GM12875 (cell line): ENCODE results near the gene CLEC4G.

Experiments used
- H3K4me3 ChIP-seq: one replicate; pipeline ENCODE4 v1.5.1; 2011; ENCODE audit warnings: low read depth, low read length, control low read depth
- TF ChIP-seq, protein P1 (sequence below): IDR thresholded peaks from 2 replicates; pipeline ENCODE4 v1.5.1; 2011; ENCODE audit warnings: low read depth, mild to moderate bottlenecking, control low read depth, inconsistent platforms, low read length, moderate library complexity, borderline replicate concordance; ENCODE audit not compliant: insufficient read depth

CLEC4G gene

DNA sequence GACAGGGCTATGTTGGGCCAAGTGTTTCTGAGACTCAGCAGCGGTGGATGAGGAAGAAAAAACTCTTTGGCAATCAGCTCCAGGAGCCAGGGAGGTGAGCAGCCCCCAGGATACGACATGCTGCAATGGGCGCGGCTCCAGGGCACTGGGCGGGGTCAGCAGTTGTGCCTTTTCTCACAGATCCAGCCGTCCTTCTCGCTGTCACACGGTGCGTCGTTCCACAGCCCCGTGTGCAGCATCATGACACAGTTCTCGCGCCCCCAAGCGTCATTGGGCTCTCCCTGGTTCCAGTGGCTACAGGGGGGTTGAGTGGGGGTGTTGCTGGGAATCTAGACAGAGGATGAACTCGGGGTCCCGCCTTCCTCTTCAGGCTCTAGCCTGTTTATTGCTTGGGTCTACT lies 2.7 kb downstream of the CLEC4G start:
- H3K4me3 ChIP-seq = no peak overlapping the region
- TF ChIP-seq, protein P1, sequence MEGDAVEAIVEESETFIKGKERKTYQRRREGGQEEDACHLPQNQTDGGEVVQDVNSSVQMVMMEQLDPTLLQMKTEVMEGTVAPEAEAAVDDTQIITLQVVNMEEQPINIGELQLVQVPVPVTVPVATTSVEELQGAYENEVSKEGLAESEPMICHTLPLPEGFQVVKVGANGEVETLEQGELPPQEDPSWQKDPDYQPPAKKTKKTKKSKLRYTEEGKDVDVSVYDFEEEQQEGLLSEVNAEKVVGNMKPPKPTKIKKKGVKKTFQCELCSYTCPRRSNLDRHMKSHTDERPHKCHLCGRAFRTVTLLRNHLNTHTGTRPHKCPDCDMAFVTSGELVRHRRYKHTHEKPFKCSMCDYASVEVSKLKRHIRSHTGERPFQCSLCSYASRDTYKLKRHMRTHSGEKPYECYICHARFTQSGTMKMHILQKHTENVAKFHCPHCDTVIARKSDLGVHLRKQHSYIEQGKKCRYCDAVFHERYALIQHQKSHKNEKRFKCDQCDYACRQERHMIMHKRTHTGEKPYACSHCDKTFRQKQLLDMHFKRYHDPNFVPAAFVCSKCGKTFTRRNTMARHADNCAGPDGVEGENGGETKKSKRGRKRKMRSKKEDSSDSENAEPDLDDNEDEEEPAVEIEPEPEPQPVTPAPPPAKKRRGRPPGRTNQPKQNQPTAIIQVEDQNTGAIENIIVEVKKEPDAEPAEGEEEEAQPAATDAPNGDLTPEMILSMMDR = no peak

DNA sequence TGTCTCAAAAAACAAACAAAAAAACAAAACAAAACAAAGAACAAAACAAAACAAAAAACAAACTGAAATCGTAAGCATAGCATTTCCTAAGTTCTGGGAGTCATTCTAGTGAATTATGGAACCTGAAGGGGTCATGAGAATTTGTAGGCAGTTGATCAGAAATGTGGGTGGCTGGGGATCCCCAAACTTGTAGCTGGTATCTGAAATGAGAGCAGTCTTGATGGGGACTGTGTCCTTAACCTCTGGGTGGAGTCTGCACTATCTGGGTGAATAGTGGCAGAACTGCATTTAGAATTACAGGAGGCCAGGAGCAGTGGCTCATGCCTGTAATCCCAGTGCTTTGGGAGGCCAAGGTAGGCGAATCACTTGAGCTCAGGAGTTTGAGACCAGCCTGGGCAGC lies 6.1 kb downstream of the CLEC4G start:
- H3K4me3 ChIP-seq = no peak overlapping the region
- TF ChIP-seq, protein P1 = no peak

DNA sequence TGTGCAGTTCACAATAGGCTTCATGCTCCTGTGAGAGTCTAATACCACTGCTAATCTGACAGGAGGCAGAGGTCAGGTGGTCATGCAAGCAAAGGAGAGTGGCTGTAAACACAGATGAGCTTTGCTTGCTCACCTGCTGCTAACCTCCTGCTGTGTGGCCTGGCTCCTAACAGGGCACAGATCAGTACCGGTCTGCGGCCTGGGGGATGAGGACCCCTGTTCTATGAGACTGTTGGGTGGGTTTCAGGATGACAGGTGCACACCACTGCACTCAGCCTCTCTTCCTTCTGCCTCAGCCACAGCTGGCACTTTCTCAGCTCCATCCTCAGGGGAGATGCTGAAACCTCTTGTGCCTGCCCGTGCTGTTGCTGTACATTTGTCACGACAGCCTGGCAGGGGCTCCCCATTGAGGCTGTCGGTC lies 9.7 kb downstream of the CLEC4G start:
- TF ChIP-seq, protein P1 = no peak
- no peak overlapping the region for H3K4me3 ChIP-seq

DNA sequence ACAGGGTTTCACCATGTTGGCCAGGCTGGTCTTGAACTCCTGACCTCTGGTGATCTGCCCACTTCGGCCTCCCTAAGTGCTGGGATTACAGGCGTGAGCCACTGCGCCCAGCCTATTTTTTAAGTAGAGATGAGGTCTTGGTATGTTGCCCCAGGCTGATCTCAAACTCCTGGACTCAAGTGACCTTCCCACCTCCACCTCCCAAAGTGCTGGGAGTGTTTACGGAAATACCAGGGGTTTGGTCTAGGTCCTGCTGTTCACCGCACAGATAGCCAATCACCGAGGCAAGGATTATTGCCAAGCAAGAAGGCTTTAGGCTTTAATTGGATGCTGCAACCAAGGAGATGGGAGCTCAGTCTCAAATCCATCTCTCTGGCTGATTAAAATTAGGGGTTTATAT lies 11.6 kb downstream of the CLEC4G start:
- H3K4me3 ChIP-seq = no peak overlapping the region
- TF ChIP-seq, protein P1 = no peak

DNA sequence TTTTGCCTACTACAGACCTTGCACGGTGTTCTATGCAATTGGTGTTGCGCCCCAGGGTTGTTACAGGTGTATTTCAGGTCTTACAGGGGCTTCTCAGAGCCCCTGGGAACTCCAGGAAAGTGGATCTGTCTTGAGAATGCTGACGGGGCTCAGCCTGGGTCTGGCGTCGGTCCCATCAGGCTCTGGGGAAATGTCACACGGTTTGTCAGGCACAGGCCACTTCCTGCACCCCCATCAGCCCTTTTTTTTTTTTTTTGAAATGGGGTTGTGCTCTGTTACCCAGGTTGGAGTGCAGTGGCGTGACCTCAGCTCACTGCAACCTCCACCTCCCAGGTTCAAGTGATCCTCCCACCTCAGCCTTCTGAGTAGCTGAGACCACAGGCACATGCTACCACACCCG lies 13.2 kb downstream of the CLEC4G start:
- TF ChIP-seq, protein P1 = no peak
- H3K4me3 ChIP-seq = no peak overlapping the region

DNA sequence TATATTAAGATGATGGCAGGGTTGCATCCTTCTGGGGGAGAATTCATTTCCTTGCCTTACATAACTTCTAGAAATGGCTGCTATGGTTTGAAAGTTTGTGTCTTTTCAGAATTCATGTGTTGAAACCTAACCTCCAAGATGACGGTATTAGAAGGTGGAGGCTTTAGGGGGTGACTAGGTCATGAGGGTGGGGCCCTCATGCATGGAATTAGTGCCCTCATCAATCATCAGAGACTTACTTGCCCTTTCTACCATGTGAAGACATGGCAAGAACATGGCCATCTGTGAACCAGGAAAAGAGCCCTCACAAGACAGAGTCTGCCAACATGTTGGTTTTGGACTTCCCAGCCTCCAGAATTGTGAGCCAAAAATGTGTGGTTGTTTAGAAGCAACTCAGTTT lies 15.1 kb downstream of the CLEC4G start:
- TF ChIP-seq, protein P1 = no peak
- H3K4me3 ChIP-seq = no peak overlapping the region

DNA sequence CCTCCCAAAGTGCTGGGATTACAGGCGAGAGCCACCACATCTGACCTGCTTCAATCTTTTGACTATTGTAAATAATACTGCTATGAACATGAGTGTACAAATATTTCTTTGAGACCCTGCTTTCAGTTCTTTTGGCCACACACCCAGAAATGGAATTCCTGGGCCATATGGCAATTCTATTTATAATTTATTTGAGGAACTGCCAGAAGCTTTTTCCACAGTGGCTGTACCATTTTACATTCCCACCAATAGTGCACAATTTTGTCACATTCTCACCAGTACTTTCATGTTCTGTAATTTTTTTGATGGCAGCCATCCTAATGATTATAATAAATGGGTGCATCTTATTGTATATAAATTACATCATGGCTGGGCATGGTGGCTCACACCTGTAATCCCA lies 16.2 kb downstream of the CLEC4G start:
- TF ChIP-seq, protein P1 = no peak
- H3K4me3 ChIP-seq = no peak overlapping the region
